ENCODE results near the gene LASP1. TPM values are rescaled to one million over a fixed set of nuclear protein-coding genes. Genes with fewer than 3 reads are reported as not detected.

The LASP1 gene
- polyA plus RNA-seq, 1 donor from 2014 or later: 56.3 TPM

- Histone ChIP-seq H3K9ac (ENCODE audit: low read length) (no peak overlapping the region), H3K27ac (ENCODE audit: low read length) (no peak overlapping the region), H3K9me3 (ENCODE audit: low read length) (no peaks in the 10 kb centered on the region), H3K36me3 (ENCODE audit: insufficient read depth, low read length) (peaks cover 3% of the 10 kb centered on the region), H2AFZ (ENCODE audit: low read depth, low read length) (no peak overlapping the region), H4K20me1 (ENCODE audit: insufficient read depth) (no peaks in the 10 kb centered on the region), H3K9me2 (ENCODE audit: insufficient read depth, low read length) (no peaks in the 10 kb centered on the region), H3K27me3 (ENCODE audit: insufficient read depth, low read depth, low read length) (no peaks in the 10 kb centered on the region), H3K79me2 (replicated peaks; ENCODE audit: insufficient read depth, low read length) (no peaks in the 10 kb centered on the region), H3K4me3 (ENCODE audit: low read length) (no peak overlapping the region), H3K4me2 (ENCODE audit: low read length) (no peak overlapping the region), H3F3A (ENCODE audit: insufficient read depth, low read length, poor library complexity, severe bottlenecking) (no peaks in the 10 kb centered on the region)
- TF ChIP-seq EZH2 (IDR thresholded peaks at IDR 0.05; ENCODE audit: borderline replicate concordance, insufficient read depth, low read length, poor library complexity, severe bottlenecking) (no peak), POLR2AphosphoS5 (IDR thresholded peaks at IDR 0.05) (no peak), CTCF (IDR thresholded peaks at IDR 0.05; ENCODE audit: poor library complexity, severe bottlenecking) (no peak), RAD21 (conservative IDR thresholded peaks at IDR 0.05) (no peak), REST (IDR thresholded peaks at IDR 0.05; ENCODE audit: borderline replicate concordance) (no peak)
Measured at GRCh38 chr17:38900978-38901656, 31.3 kb downstream of the LASP1 start.

GRCh38 chr17:38903404-38903803 lies 33.5 kb downstream of the LASP1 start:
- TF ChIP-seq SMC3 (conservative IDR thresholded peaks at IDR 0.05; ENCODE audit: poor library complexity) (no peak), REST (IDR thresholded peaks at IDR 0.05; ENCODE audit: borderline replicate concordance) (no peak), POLR2AphosphoS5 (IDR thresholded peaks at IDR 0.05) (no peak), CTCF (IDR thresholded peaks at IDR 0.05; ENCODE audit: poor library complexity, severe bottlenecking) (no peak), RAD21 (conservative IDR thresholded peaks at IDR 0.05) (no peak), EP300 (conservative IDR thresholded peaks at IDR 0.05; ENCODE audit: poor library complexity, severe bottlenecking) (no peak)
- Histone ChIP-seq H3F3A (ENCODE audit: insufficient read depth, low read length, poor library complexity, severe bottlenecking) (no peaks in the 10 kb centered on the region), H3K9me2 (ENCODE audit: insufficient read depth, low read length) (no peaks in the 10 kb centered on the region), H3K9me3 (ENCODE audit: low read length) (no peaks in the 10 kb centered on the region), H3K4me3 (ENCODE audit: low read length) (no peak overlapping the region), H3K4me2 (ENCODE audit: low read length) (no peak overlapping the region), H3K36me3 (ENCODE audit: insufficient read depth, low read length) (peaks cover 1% of the 10 kb centered on the region), H4K20me1 (ENCODE audit: insufficient read depth) (no peaks in the 10 kb centered on the region), H3K27ac (ENCODE audit: low read length) (no peak overlapping the region), H2AFZ (ENCODE audit: low read depth, low read length) (no peak overlapping the region), H3K9ac (ENCODE audit: low read length) (no peak overlapping the region), H3K79me2 (replicated peaks; ENCODE audit: insufficient read depth, low read length) (no peaks in the 10 kb centered on the region), H3K27me3 (ENCODE audit: insufficient read depth, low read depth, low read length) (no peaks in the 10 kb centered on the region)

Measured in neural cell (in vitro differentiated cells).